Lung (tissue), 12 donors: ENCODE results near the gene FA2H. TPM values are rescaled to one million over a fixed set of nuclear protein-coding genes. Genes with fewer than 3 reads are reported as not detected.
"Not testable (repeated sequence)": the region's sequence is repeated elsewhere in the genome, so short reads cannot be mapped to it uniquely, and the experiment has no call there.

ENCODE experiments used
- ATAC-seq: fragments of 200-7000 bp; cut with Tn5 transposase; one replicate; pipeline ENCODE4 v1.9.1; 2020; ENCODE audit warnings: moderate number of reproducible peaks; ENCODE audit not compliant: insufficient read depth, low FRiP score
- DNase-seq, 3 donors: peaks; one replicate each; pipeline ENCODE4 v3.0.0-alpha.2; 2013 to 2017
- H3K27ac ChIP-seq, 2 donors: one replicate each; pipeline ENCODE4 v1.5.1; 2013; ENCODE audit warnings: mild to moderate bottlenecking in 2 of 2, moderate library complexity in 2 of 2, control low read depth in 1 of 2, inconsistent platforms in 1 of 2, low read depth in 1 of 2, low read length in 1 of 2
- H3K27me3 ChIP-seq, 3 donors: one replicate each; pipeline ENCODE4 v1.5.1; 2013; ENCODE audit warnings: low read length in 2 of 3; ENCODE audit not compliant: control insufficient read depth in 3 of 3, insufficient read depth in 3 of 3
- H3K36me3 ChIP-seq, 4 donors: one replicate each; pipeline ENCODE4 v1.5.1; 2013; ENCODE audit warnings: low read length in 4 of 4, mild to moderate bottlenecking in 1 of 4, moderate library complexity in 1 of 4; ENCODE audit not compliant: control insufficient read depth in 4 of 4, insufficient read depth in 4 of 4
- H3K4me1 ChIP-seq, 5 donors: one replicate each; pipeline ENCODE4 v1.5.1; 2013; ENCODE audit warnings: low read length in 5 of 5, mild to moderate bottlenecking in 2 of 5, moderate library complexity in 1 of 5; ENCODE audit not compliant: control insufficient read depth in 5 of 5, insufficient read depth in 5 of 5
- H3K4me3 ChIP-seq: one replicate; pipeline ENCODE4 v1.5.1; 2013; ENCODE audit warnings: mild to moderate bottlenecking, control low read depth, moderate library complexity
- H3K9ac ChIP-seq, 2 donors: one replicate each; pipeline ENCODE4 v1.5.1; 2013; ENCODE audit warnings: low read length in 2 of 2, control low read depth in 1 of 2; ENCODE audit not compliant: insufficient read depth in 1 of 2
- H3K9me3 ChIP-seq, 4 donors: one replicate each; pipeline ENCODE4 v1.5.1; 2013; ENCODE audit warnings: low read length in 3 of 4, mild to moderate bottlenecking in 1 of 4, moderate library complexity in 1 of 4; ENCODE audit not compliant: control insufficient read depth in 4 of 4, insufficient read depth in 3 of 4
- WGBS, 2 donors: extraction: QIAGEN DNeasy Blood & Tissue Kit; methylation state at CpG; one replicate each; pipeline ENCODE4 v1.1.7; 2013; 5-methylcytosine and 5-hydroxymethylcytosine counted together
- polyA plus RNA-seq, 2 donors: library from polyadenylated mRNA; stranded (reverse); fragments of 200-250 nt; gene quantifications; one replicate each; pipeline ENCODE4 v1.2.1, GENCODE V29; 2013
- total RNA-seq, 2 donors: library from RNA; depleted of rRNA in 1 of 2; stranded (reverse); fragments of >200 nt in 1 of 2; gene quantifications; one replicate each; pipeline ENCODE4 v1.2.1, GENCODE V29; 2014 to 2021
- TF ChIP-seq, protein P1 (sequence below): IDR thresholded peaks from 2 replicates; pipeline ENCODE4 v1.5.1; 2012; ENCODE audit warnings: mild to moderate bottlenecking; ENCODE audit errors: control extremely low read depth, extremely low read depth
- donor health status: control.
- donor health status: control.
- donor health status: Bipolar disorder and iron deficiency.
- donor health status: healthy.
- donor health status: DM: yes; HTN: yes; CAD: no.

The FA2H gene
- total and polyA plus RNA-seq, 4 donors, result 2.1 to 7.1 (median 4.7) TPM

DNA sequence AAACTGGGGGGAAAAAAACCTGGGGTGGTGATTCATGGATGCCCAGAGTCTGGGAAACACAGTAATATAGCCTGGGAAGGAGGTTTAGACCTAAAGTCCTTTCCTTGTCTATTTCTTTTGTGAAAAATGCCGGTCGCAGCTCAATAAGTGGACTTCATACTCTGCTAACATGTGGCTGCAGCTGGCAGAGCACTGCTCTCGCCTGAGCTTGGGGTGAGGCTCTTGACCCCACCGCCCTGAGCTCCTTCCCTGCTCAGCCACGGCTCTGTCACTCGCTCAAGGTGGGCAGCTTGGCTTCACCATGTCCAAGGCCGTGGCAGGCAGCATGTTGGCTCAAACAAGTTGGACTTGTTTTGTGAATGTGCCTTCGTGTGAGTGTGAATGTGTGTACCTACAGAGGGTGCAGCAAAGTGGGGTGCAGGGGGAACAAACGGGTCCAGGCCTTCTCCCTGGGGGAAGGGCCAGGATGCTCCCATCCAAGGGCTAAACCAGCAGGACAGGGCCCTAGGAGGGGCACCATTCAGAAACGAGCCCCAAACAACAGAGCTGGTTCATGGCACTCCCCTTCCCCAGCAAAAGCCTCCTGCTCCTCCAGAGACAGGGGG lies 4.9 kb downstream of the FA2H start:
- H3K9ac ChIP-seq, result no peak overlapping the region
- H3K27me3 ChIP-seq, result peaks cover 0 to 21% (median 17%) of the 10 kb centered on the region in 3 donors
- peaks cover 0 to 6% (median 0%) of the 10 kb centered on the region in 5 donors for H3K4me1 ChIP-seq
- peaks cover 0 to 2% (median 0%) of the 10 kb centered on the region in 4 donors for H3K9me3 ChIP-seq
- no peak for ATAC-seq
- peak in 2 of 3 donors; percentile 11 to 38 for DNase-seq
- 69 to 77% methylated on average over 10 of the region's 10 CpGs for WGBS, 2 donors
- no peaks in the 10 kb centered on the region for H3K36me3 ChIP-seq
- TF ChIP-seq, protein P1, sequence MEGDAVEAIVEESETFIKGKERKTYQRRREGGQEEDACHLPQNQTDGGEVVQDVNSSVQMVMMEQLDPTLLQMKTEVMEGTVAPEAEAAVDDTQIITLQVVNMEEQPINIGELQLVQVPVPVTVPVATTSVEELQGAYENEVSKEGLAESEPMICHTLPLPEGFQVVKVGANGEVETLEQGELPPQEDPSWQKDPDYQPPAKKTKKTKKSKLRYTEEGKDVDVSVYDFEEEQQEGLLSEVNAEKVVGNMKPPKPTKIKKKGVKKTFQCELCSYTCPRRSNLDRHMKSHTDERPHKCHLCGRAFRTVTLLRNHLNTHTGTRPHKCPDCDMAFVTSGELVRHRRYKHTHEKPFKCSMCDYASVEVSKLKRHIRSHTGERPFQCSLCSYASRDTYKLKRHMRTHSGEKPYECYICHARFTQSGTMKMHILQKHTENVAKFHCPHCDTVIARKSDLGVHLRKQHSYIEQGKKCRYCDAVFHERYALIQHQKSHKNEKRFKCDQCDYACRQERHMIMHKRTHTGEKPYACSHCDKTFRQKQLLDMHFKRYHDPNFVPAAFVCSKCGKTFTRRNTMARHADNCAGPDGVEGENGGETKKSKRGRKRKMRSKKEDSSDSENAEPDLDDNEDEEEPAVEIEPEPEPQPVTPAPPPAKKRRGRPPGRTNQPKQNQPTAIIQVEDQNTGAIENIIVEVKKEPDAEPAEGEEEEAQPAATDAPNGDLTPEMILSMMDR, result no peak
- H3K4me3 ChIP-seq, result no peak overlapping the region
- H3K27ac ChIP-seq, result no peak overlapping the region

DNA sequence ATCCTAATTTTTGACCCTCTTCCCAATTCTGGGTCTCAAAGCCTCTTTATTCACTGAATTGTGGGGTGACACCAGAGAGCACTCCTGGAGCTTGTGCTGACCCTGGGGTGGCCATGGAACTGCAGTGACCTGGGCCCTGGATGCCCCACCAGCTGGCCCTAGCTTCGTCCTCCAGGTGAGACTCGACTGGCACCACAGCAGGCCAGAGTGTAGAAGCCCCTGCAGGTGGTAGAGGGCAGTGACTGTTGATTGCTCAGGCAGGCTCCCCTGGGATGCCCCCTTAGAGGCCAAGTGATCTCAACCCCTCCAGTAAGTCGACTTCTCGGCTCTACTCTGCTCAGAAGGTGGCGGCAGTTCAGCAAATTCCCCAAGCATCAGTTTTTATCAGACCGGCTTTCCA lies 6.4 kb downstream of the FA2H start:
- Histone ChIP-seq H3K4me3 (no peak overlapping the region), H3K9ac (no peak overlapping the region), H3K27ac (no peak overlapping the region), H3K36me3 (no peaks in the 10 kb centered on the region), H3K9me3 (peaks cover 0 to 2% (median 0%) of the 10 kb centered on the region in 4 donors), H3K27me3 (peaks cover 0 to 13% (median 6%) of the 10 kb centered on the region in 3 donors), H3K4me1 (no peaks in the 10 kb centered on the region)
- ATAC-seq, result no peak
- WGBS, 2 donors, result 76 to 81% methylated on average over 6 of the region's 6 CpGs
- TF ChIP-seq, protein P1, result no peak
- no peak for DNase-seq

DNA sequence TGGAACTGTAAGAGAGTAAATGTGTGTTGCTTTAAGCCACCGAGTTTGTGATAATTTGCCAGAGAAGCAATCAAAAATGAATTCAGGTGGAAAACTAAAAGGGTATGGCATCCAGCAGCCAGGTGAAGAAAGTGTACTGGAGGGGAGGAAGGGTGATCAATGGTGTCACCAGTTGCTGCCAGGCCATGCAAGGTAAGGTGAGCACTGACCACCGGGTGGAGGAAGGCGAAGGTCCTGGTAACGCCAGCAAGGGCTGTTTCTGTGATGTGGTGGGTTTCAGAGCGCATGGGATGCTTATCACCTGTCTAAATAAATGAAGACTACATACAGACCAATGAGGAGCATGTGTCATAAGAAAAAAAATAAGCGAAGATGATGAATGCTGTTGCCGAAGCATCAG lies 6.9 kb downstream of the FA2H start:
- Histone ChIP-seq H3K9me3 (peaks cover 0 to 2% (median 0%) of the 10 kb centered on the region in 4 donors), H3K4me1 (no peaks in the 10 kb centered on the region), H3K4me3 (no peak overlapping the region), H3K9ac (no peak overlapping the region), H3K27me3 (peaks cover 0 to 8% (median 3%) of the 10 kb centered on the region in 3 donors), H3K36me3 (no peaks in the 10 kb centered on the region), H3K27ac (no peak overlapping the region)
- ATAC-seq (no peak), DNase-seq (no peak)
- 88 to 93% methylated on average over 7 of the region's 7 CpGs for WGBS, 2 donors
- TF ChIP-seq, protein P1, result no peak

DNA sequence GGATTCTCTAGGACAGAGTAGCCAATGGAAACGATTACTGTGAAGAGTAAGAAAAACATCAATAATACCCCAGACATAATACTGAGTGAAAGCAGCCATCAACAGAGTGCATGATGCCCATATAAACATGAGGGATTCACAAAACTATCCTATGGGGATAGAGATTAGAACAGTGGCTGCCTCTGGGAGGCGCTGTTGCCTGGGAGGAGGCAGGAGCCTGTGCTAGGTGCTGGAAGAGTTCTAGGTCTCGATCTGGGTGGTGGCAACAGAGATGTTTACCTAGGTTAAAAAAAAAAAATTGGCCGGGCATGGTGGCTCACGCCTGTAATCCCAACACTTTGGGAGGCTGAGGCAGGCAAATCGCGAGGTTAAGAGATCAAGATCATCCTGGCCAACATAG lies 7.9 kb downstream of the FA2H start:
- DNase-seq (no peak), ATAC-seq (no peak)
- Histone ChIP-seq H3K4me1 (no peaks in the 10 kb centered on the region), H3K36me3 (no peaks in the 10 kb centered on the region), H3K4me3 (no peak overlapping the region), H3K27ac (no peak overlapping the region), H3K9ac (no peak overlapping the region), H3K27me3 (peaks cover 0 to 4% (median 2%) of the 10 kb centered on the region in 3 donors), H3K9me3 (peaks cover 0 to 2% (median 0%) of the 10 kb centered on the region in 4 donors)
- 90 to 94% methylated on average over 7 of the region's 7 CpGs for WGBS, 2 donors
- TF ChIP-seq, protein P1, result no peak

DNA sequence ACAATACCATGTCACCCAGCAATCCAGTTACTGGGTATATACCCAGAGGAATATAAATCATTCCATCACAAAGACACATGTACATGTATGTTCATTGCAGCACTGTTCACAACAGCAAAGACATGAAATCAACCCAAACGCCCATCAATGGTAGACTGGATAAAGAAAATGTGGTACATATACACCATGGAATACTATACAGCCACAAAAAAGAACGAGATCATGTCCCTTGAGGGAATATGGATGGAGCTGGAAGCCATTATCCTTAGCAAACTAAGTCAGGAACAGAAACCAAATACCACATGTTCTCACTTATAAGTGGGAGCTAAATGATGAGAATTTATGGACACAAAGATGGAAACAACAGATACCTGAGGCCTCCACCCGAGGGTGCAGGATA lies 10.4 kb downstream of the FA2H start:
- not testable (repeated sequence) for H3K36me3 ChIP-seq, H3K9me3 ChIP-seq, H3K27me3 ChIP-seq, DNase-seq, H3K9ac ChIP-seq, H3K4me1 ChIP-seq, ATAC-seq, H3K27ac ChIP-seq, H3K4me3 ChIP-seq
- WGBS, 2 donors, result 71 to 82% methylated on average over 3 of the region's 3 CpGs
